Coronary artery (tissue), 2 donors: ENCODE measurements around the gene DOCK9.
"Not testable (repeated sequence)": the region's sequence is repeated elsewhere in the genome, so short reads cannot be mapped to it uniquely, and the experiment has no call there.

Experiments
- DNase-seq: peaks from one replicate; pipeline ENCODE4 v3.0.0-alpha.2; 2017; ENCODE audit warnings: low spot score
- H3K27ac ChIP-seq, 2 donors: fragments of 200-600 bp; sonication (generic); one replicate each; pipeline ENCODE4 v1.5.1; 2016 to 2019
- H3K4me3 ChIP-seq: fragments of 200-600 bp; sonication (generic); 2 replicates; pipeline ENCODE4 v1.5.1; 2016; ENCODE audit warnings: mild to moderate bottlenecking, moderate library complexity
- TF ChIP-seq, protein P1 (sequence below): fragments of 200-600 bp; sonication (generic); IDR thresholded peaks from one replicate; pipeline ENCODE4 v1.5.1; 2019; ENCODE audit warnings: antibody characterized with exemption

Gene DOCK9

GRCh38 chr13:98905199-98905598, 72.7 kb downstream of the DOCK9 start:
- no peak for DNase-seq
- TF ChIP-seq, protein P1, sequence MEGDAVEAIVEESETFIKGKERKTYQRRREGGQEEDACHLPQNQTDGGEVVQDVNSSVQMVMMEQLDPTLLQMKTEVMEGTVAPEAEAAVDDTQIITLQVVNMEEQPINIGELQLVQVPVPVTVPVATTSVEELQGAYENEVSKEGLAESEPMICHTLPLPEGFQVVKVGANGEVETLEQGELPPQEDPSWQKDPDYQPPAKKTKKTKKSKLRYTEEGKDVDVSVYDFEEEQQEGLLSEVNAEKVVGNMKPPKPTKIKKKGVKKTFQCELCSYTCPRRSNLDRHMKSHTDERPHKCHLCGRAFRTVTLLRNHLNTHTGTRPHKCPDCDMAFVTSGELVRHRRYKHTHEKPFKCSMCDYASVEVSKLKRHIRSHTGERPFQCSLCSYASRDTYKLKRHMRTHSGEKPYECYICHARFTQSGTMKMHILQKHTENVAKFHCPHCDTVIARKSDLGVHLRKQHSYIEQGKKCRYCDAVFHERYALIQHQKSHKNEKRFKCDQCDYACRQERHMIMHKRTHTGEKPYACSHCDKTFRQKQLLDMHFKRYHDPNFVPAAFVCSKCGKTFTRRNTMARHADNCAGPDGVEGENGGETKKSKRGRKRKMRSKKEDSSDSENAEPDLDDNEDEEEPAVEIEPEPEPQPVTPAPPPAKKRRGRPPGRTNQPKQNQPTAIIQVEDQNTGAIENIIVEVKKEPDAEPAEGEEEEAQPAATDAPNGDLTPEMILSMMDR = no peak
- no peak overlapping the region for H3K27ac ChIP-seq
- H3K4me3 ChIP-seq = no peak overlapping the region

DNA sequence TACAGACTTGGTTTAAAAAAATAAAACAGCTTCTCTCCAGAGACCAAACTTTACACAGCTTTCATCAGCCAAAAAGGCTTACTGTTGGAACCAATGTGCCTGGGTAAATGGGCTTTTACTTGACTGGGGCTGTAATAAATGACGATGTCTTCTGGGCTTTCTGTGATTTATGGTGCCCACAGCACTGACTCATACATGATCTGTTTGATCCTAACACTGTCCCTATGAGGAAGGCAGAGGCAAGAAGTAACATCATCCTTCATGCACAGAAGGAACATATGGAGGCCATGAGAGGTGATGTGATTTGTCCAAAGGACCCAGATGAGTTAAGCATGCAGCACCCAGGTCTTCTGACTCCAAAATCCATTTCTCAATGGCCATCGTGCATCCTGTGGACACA, 77.4 kb downstream of the DOCK9 start:
- Histone ChIP-seq H3K4me3 (no peak overlapping the region), H3K27ac (no peak overlapping the region)
- TF ChIP-seq, protein P1 = no peak
- DNase-seq = no peak

- no peak for DNase-seq
- Histone ChIP-seq H3K4me3 (no peak overlapping the region), H3K27ac (no peak overlapping the region)
- TF ChIP-seq, protein P1 = no peak
Measured at GRCh38 chr13:98897706-98898105, 80.2 kb downstream of the DOCK9 start.

DNA sequence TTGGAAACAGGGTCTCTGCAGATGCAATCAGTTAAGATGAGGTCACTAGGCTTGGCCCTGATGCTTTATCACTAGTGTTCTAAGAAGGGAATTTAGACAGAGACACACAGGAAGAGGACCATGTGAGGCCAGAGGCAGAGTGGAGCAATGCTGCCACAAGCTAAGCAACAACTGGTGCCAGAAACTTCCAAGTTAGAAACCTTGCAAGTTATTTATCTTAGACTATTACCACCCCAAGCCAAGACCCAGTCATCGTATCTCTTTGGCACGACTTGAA, 81.1 kb downstream of the DOCK9 start:
- TF ChIP-seq, protein P1 = no peak
- no peak overlapping the region for H3K4me3 ChIP-seq
- H3K27ac ChIP-seq = no peak overlapping the region
- DNase-seq = no peak

DNA sequence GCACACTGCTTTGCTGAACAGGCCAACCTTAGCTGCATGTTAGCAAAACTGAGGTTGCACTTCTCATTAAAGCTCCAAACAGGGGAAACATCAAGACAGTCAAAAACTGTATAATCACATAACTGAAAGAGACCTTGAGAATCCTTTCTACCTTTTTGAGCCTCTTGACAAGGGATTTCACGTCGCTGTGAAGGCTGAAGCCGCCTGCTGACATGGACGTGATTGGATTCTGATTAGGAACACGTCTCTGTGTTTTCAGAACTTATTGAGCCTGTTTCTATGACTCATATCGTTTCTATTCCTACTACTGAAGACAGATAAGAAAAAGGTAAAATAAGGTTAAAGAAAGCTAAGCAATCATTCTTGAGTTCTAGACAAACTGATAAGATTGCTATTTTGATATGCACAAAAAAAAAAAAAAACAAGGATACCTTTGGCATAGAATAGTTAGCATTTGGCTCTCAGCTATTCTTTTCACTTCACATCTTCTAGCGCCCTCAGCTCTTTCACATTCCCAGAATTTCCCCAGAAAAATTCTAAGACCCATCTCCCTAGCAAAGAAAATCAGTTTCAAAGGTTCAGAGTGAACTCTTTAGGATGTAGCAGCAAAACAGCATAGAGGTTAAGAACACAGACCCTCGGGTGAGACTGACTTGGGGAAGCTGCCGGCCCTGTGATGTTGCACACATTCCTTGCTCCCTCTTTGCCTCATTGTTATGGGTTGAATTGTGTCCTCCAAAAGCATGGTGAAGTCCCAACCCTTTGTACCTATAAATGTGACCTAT, 81.6 kb downstream of the DOCK9 start:
- H3K27ac ChIP-seq = no peak overlapping the region
- H3K4me3 ChIP-seq = no peak overlapping the region
- TF ChIP-seq, protein P1 = no peak
- DNase-seq = no peak

GRCh38 chr13:98894814-98895213, 83.0 kb downstream of the DOCK9 start:
- not testable (repeated sequence) for H3K4me3 ChIP-seq, DNase-seq, H3K27ac ChIP-seq

DNA sequence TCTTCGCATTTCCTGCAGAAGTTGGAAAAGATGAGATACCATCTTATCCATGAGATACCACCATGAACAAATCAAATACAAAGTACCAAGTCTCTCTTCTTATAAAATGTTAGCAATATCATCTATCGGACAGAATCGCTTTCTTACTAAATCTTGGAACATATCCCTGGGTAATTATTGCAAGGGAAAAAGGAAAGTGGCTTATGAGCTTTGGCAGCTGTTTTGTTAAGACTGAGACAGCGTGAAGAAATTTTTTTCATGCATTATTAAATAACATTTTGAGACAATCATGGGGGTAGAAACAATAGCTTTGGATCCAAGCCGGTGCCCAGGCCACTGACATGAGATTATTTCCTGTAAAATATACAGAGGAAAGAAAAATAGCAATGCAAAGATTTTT, 84.5 kb downstream of the DOCK9 start:
- Histone ChIP-seq H3K27ac (no peak overlapping the region), H3K4me3 (no peak overlapping the region)
- TF ChIP-seq, protein P1 = no peak
- DNase-seq = no peak
